WI38 (cell line): Measurements from ENCODE around the gene C1QTNF5.

Source experiments
- H3K4me3 ChIP-seq: 2 replicates; pipeline ENCODE4 v1.5.1; 2011; ENCODE audit warnings: low read depth, mild to moderate bottlenecking, control low read depth, low read length
- CTCF ChIP-seq: IDR thresholded peaks from 2 replicates; pipeline ENCODE4 v1.5.1; 2012; ENCODE audit warnings: low read depth, mild to moderate bottlenecking, control low read depth, low read length

Gene C1QTNF5

GRCh38 chr11:119307974-119308373 is 32.7 kb downstream of the C1QTNF5 start:
- H3K4me3 ChIP-seq, result no peak overlapping the region
- TF ChIP-seq CTCF, result no peak

- no peak for TF ChIP-seq CTCF
- H3K4me3 ChIP-seq, result no peak overlapping the region
Measured at GRCh38 chr11:119307219-119307618, 33.5 kb downstream of the C1QTNF5 start.

GRCh38 chr11:119306373-119306890 is 34.3 kb downstream of the C1QTNF5 start:
- TF ChIP-seq CTCF, result no peak
- H3K4me3 ChIP-seq, result no peak overlapping the region

GRCh38 chr11:119305556-119306372 is 34.9 kb downstream of the C1QTNF5 start:
- no peak for TF ChIP-seq CTCF
- H3K4me3 ChIP-seq, result no peak overlapping the region

GRCh38 chr11:119303227-119303718 is 37.4 kb downstream of the C1QTNF5 start:
- no peak for TF ChIP-seq CTCF
- H3K4me3 ChIP-seq, result no peak overlapping the region

GRCh38 chr11:119300198-119300964 is 40.3 kb downstream of the C1QTNF5 start:
- H3K4me3 ChIP-seq, result no peak overlapping the region
- TF ChIP-seq CTCF, result no peak
